Endometrium (tissue), 2 donors: ENCODE measurements around the gene PDGFRA.
A peak's percentile ranks its signal among the peaks of the same experiment; 100 is the strongest.
"Not testable (repeated sequence)": the region's sequence is repeated elsewhere in the genome, so short reads cannot be mapped to it uniquely, and the experiment has no call there.

Source experiments
- FAIRE-seq: peaks from 2 replicates; lab custom pipeline; 2012; peaks lifted over from hg19 to GRCh38; lab: Jason Lieb, UNC
- donor health status: control.
- donor health status: control.

PDGFRA gene

GRCh38 chr4:54227256-54228055 lies 1.6 kb upstream of the PDGFRA start:
- FAIRE-seq: no peak

- FAIRE-seq: no peak
These were observed 1.0 kb upstream of the PDGFRA start for GRCh38 chr4:54228056-54228527.

GRCh38 chr4:54228546-54228945 lies 547 bp upstream of the PDGFRA start:
- peak; percentile 21 for FAIRE-seq

GRCh38 chr4:54229631-54230483 lies 764 bp downstream of the PDGFRA start:
- no peak for FAIRE-seq

GRCh38 chr4:54230484-54231418 lies 1.7 kb downstream of the PDGFRA start:
- FAIRE-seq: no peak

- FAIRE-seq: no peak
These were observed 2.3 kb downstream of the PDGFRA start for GRCh38 chr4:54231419-54231767.

GRCh38 chr4:54231768-54232688 lies 2.9 kb downstream of the PDGFRA start:
- FAIRE-seq: no peak

- no peak for FAIRE-seq
These were observed 4.2 kb downstream of the PDGFRA start for GRCh38 chr4:54233277-54233696.

GRCh38 chr4:54233697-54234496 lies 4.8 kb downstream of the PDGFRA start:
- peak; percentile 94 for FAIRE-seq

- peak; percentile 94 for FAIRE-seq
These were observed 5.6 kb downstream of the PDGFRA start for GRCh38 chr4:54234497-54235205.

GRCh38 chr4:54236316-54236715 lies 7.2 kb downstream of the PDGFRA start:
- FAIRE-seq: not testable (repeated sequence)

GRCh38 chr4:54237770-54238169 lies 8.7 kb downstream of the PDGFRA start:
- FAIRE-seq: no peak

GRCh38 chr4:54238389-54238788 lies 9.3 kb downstream of the PDGFRA start:
- FAIRE-seq: no peak

GRCh38 chr4:54241268-54241823 lies 12.3 kb downstream of the PDGFRA start:
- not testable (repeated sequence) for FAIRE-seq

- FAIRE-seq: not testable (repeated sequence)
These were observed 14.4 kb downstream of the PDGFRA start for GRCh38 chr4:54243541-54243940.

- FAIRE-seq: not testable (repeated sequence)
These were observed 23.2 kb downstream of the PDGFRA start for GRCh38 chr4:54252312-54252711.

- FAIRE-seq: no peak
These were observed 25.2 kb downstream of the PDGFRA start for GRCh38 chr4:54254116-54254914.

GRCh38 chr4:54254915-54255246 lies 25.8 kb downstream of the PDGFRA start:
- FAIRE-seq: no peak
